ENCODE data around the gene ZFP64. TPM values are rescaled to one million over a fixed set of nuclear protein-coding genes. Genes with fewer than 3 reads are reported as not detected.

ZFP64 gene
- total RNA-seq, 4 donors from 2014 or later, result 5.4 to 23.4 (median 11.2) TPM

GRCh38 chr20:52132337-52132736, 59.2 kb downstream of the ZFP64 start:
- no peaks in the 10 kb centered on the region for H3K27me3 ChIP-seq
- DNase-seq, result no peak
- no peak overlapping the region for H3K27ac ChIP-seq
- TF ChIP-seq CTCF (IDR thresholded peaks at IDR 0.05), result no peak
- no peak for TF ChIP-seq POLR2A (IDR thresholded peaks at IDR 0.05)
- H3K36me3 ChIP-seq, result no peaks in the 10 kb centered on the region
- intact Hi-C loops (cut with DNase I; ENCODE audit: low total_unique reads), result no loop called here
- H3K4me1 ChIP-seq, result no peaks in the 10 kb centered on the region
- H3K9me3 ChIP-seq, result no peaks in the 10 kb centered on the region
- H3K4me3 ChIP-seq, result no peak overlapping the region

DNA sequence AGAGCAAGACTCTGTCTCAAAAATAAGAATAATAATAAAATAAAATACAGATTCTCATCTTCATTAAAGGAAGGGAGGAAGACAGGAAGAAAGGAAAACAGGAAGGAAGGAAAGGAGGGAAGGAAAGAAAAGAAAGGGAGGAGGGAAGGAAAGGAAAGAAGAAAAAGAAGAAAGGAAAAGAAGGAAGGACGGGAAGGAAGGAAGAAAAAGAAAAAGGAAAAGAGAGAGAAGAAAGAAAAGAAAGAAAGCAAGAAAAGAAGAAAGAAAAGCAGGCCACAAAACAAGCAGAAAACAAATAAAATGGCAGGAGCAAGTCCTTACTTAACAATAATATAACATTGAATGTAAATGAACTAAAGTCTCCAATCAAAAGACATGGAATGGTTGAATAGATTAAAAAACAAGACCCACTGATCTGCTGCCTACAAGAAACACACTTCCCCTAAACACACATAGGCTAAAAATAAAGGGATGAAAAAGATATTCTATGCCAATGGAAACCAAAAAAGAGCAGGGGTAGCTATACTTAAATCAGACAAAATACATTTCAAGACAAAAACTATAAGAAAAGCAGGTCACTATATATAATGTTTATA, 60.4 kb downstream of the ZFP64 start:
- TF ChIP-seq CTCF (IDR thresholded peaks at IDR 0.05) (no peak), POLR2A (IDR thresholded peaks at IDR 0.05) (no peak)
- Histone ChIP-seq H3K4me1 (no peaks in the 10 kb centered on the region), H3K27me3 (no peaks in the 10 kb centered on the region), H3K27ac (no peak overlapping the region), H3K9me3 (no peaks in the 10 kb centered on the region), H3K36me3 (no peaks in the 10 kb centered on the region), H3K4me3 (no peak overlapping the region)
- intact Hi-C loops (cut with DNase I; ENCODE audit: low total_unique reads), result no loop called here
- no peak for DNase-seq

DNA sequence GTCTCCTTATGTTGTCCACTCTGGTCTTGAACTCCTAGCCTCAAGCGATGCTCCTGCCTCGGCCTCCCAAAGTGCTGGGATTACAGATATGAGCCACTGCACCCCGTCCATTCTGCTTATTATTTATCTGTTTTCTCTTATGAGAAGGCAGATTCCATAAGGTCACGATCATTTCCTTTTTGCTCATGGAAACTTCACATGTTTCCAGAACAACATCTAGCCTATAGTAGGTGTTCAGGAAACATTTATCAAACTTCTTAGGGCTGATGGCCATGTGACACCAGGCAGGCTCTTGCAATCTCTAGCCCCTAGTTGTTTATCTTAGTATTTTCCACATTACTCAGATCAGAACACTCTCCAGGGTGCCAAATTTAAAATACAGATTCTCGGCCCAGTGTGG, 61.2 kb downstream of the ZFP64 start:
- Histone ChIP-seq H3K4me1 (no peaks in the 10 kb centered on the region), H3K27me3 (no peaks in the 10 kb centered on the region), H3K27ac (no peak overlapping the region), H3K36me3 (no peaks in the 10 kb centered on the region), H3K4me3 (no peak overlapping the region), H3K9me3 (no peaks in the 10 kb centered on the region)
- TF ChIP-seq POLR2A (IDR thresholded peaks at IDR 0.05) (no peak), CTCF (IDR thresholded peaks at IDR 0.05) (no peak)
- intact Hi-C loops (cut with DNase I; ENCODE audit: low total_unique reads), result no loop called here
- DNase-seq, result no peak

DNA sequence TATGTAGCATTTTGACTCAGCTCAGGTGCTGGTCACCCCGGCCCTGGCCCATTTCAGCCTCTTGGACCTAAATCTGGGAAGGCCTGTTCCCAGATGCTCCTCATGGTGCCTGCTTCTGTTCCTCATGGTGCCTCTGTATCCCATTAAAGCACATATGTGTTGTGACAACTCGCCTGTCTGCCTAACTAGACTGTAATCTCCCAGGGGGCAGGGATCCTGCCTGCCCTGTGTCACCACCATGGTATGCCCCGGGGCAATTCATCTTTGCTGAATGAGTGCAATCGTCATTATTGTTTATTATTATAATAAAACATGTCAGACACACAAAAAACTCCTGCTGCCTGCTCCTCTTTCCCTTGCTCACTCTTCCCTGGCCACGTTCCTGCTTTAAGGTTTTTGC, 62.0 kb downstream of the ZFP64 start:
- H3K27me3 ChIP-seq, result no peaks in the 10 kb centered on the region
- H3K4me1 ChIP-seq, result no peaks in the 10 kb centered on the region
- DNase-seq, result no peak
- H3K36me3 ChIP-seq, result no peaks in the 10 kb centered on the region
- H3K4me3 ChIP-seq, result no peak overlapping the region
- intact Hi-C loops (cut with DNase I; ENCODE audit: low total_unique reads), result no loop called here
- no peak overlapping the region for H3K27ac ChIP-seq
- no peaks in the 10 kb centered on the region for H3K9me3 ChIP-seq
- no peak for TF ChIP-seq CTCF (IDR thresholded peaks at IDR 0.05)
- no peak for TF ChIP-seq POLR2A (IDR thresholded peaks at IDR 0.05)

- intact Hi-C loops (cut with DNase I; ENCODE audit: low total_unique reads), result no loop called here
Observed at GRCh38 chr20:52127309-52127708, 64.3 kb downstream of the ZFP64 start.

More at GRCh38 chr20:52127309-52127708, 64.3 kb downstream of the ZFP64 start:
- no peak overlapping the region for H3K27ac ChIP-seq
- no peak overlapping the region for H3K4me3 ChIP-seq
- TF ChIP-seq CTCF (IDR thresholded peaks at IDR 0.05) (no peak), POLR2A (IDR thresholded peaks at IDR 0.05) (no peak)
- no peak for DNase-seq
- H3K4me1 ChIP-seq, result no peaks in the 10 kb centered on the region
- H3K36me3 ChIP-seq, result no peaks in the 10 kb centered on the region
- H3K9me3 ChIP-seq, result no peaks in the 10 kb centered on the region
- H3K27me3 ChIP-seq, result no peaks in the 10 kb centered on the region
